GM21786 (cell line): Measurements from ENCODE around the gene PRDM1.

Source experiments
- ATAC-seq: cut with Tn5 transposase; IDR thresholded peaks from one replicate; pipeline ENCODE4 v1.9.1; 2021; ENCODE audit not compliant: unreplicated experiment

The PRDM1 gene

DNA sequence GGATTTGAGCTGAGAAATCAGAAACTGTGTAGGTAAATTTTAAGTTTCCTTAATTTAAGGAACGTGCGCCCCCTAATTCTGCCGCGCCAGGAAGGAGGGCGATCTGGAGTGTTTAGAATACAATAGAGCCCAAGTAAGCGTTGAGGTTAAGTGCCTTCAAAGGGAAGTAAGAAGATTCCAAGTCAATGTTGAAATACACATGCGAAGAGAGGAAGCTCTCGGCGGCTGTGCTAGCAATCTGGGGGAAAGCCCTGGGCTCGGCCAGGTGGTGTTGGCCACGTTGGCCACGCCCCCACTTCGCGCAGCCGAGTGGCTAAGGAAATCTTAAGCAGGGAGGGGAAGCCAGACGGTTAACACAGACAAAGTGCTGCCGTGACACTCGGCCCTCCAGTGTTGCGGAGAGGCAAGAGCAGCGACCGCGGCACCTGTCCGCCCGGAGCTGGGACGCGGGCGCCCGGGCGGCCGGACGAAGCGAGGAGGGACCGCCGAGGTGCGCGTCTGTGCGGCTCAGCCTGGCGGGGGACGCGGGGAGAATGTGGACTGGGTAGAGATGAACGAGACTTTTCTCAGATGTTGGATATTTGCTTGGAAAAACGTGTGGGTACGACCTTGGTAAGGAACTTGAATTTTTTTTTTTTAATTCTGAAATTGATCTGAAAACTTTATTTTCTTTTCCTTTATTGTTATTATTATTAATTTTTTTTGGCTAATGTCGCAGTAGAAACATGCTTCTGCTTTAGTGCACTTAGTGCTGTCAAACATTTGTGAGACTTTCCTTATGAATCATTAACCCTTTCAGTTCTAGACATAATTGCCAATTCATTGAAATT, at the start of gene PRDM1:
PRDM1 (plus strand) TSS at position 353 of the 830 bp plus-strand sequence; CDS start at position 571, 218 bp downstream.
- ATAC-seq: peak; percentile 71

DNA sequence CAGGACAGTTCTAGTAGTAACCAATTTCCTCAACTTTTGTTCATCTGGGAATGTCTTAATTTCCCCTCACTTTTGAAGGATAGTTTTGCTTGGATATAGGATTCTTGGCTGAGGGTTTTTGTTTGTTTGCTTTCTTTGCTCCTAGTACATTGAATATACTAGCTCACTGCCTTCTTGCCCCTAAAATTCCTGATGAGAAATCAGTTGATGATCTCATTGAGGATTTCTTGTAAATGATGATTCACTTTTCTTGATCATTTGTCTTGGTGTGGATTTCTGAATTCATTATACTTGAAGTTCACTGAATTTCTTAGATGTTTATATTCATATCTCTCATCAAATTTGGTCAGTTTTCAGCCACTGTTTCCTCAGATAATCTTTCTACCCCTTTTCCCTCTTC, 49.1 kb upstream of the PRDM1 start:
- ATAC-seq: no peak

DNA sequence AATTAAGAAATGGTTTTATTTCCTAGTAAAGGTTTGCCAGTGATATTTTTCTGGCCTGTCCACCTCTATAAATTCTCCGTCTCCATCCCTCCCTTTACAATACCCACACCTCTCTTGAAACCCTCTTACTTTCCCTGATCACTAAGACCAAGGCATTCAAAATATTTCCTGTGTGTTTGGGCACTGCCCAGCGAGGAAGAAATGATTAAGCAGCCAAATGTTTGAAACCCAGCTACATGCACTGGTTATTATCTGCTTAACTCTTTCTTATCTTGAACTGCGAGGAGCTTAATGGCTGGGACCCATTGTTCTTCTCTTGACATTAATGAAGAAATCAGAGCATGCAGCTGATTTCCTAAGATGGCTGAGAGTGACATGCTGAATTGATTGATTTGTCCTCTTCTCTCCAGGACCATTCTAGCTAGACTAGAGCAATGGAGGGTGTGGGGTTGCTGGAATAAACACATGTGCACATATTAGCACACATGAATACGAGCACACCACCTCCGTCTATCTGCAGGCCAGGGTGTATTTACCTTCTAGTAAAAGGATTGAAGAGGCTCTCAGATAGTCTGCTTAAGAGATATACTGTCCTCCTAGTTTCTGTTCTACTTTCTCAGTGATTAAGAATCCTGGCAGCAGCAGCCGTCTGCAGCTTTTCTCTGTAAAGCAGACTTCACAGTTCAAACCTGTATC, 46.1 kb upstream of the PRDM1 start:
- ATAC-seq: no peak

DNA sequence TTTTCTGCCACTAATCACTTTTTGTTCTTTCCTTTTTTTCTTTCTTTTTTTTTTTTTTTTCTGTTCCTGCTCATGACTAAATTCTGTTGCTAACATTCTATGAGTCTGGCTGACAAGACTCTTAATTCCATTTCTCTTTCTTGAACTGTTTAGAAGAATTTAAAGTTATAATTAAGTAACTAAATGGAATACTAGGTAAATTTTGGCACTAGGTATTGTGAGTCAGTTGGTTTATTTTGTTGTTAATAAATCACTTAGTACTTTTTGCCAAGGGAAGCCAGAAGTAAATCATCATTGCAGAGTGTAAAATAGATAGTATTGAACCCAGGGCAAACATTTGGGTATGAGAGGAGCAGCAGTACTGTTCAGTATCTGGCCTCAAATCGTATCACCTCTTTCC, 42.0 kb upstream of the PRDM1 start:
- no peak for ATAC-seq

DNA sequence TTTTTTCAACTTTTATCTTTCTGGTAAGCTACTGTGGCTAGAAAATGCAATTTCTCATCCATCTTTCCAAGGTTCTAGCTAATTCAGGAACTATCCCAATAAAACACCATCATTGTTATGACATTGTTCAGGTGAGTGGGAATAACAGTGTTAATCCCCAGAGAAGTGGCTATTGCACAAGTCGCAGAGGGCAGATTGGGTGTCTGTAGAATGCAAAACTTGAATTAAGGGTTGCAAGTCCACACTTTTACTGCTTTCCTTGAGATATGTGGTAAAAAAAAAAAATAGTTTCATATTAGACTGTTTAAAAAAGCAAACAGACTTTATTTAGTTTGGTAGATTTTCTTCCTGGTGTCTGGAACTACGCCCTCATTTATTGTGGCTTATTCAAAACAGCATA, 41.1 kb upstream of the PRDM1 start:
- no peak for ATAC-seq

DNA sequence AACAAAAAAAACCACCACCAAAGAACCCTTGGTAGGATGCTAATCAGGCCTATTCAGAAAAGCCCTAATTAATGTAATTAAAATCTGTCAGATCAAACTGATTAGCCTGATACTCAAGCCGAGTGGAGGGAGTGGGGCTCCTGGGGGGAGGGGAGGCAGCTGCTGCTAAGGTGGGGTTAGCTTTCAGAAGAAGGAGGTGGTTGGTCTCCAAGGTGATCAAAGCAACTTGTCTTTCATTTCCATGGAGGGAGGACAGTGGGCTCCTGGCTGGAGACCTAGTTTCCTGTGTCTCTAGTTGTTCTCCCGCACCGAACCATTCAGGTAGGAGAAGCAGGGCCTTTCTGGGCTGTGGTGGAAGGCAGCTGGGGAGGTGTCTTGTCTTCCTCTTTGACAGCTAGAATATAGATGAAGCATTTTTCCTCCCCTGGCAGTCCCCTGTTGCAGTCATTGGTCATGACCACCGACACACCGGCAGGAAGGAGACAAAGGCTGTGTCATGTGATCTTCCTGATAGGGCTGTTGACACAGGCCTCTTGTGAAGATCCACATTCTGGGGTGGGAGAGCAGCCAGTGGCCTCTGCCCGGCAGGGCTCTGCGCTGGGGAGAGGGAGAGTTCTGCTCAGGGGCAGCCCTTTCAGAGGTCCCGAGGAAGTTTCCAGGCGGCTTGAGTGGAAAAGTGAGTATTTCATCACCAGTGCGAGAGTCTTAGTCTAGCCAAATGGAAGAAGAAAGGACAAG, 39.9 kb upstream of the PRDM1 start:
- ATAC-seq: no peak

DNA sequence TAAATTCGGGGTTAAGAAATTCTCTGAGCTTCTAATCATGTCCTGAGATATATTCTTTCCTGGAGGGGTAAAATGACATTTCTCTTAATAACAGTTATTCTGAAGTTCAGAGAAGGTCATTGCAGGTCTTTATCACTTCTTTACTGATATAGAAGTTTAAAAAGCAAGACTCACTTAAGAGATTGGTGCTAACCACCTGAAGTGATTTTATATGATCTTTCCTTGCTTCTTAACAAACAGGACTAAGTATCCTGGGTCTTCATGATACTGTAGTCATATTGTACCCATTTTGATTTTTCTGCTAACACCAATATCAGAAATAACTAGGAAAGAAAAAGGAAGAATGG, 39.3 kb upstream of the PRDM1 start:
- ATAC-seq: no peak

DNA sequence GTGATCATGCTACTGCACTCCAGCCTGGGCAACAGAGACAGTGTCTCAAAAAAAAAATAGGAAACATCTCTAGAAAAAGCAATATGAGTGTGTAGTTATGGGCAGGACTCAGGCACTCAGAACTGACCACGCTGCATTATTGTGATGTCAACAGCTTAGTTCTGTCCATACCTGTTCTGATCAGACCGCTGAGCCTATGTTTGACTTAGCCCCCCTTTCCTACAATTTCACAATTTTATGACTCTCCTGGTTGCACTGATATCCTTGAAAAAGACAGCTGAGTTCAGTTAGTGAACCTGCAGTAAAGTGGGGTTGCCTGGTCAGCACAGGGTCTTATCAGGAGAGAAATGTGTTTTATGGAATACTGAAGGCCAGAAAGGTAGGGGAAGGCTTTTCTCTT, 37.8 kb upstream of the PRDM1 start:
- no peak for ATAC-seq

DNA sequence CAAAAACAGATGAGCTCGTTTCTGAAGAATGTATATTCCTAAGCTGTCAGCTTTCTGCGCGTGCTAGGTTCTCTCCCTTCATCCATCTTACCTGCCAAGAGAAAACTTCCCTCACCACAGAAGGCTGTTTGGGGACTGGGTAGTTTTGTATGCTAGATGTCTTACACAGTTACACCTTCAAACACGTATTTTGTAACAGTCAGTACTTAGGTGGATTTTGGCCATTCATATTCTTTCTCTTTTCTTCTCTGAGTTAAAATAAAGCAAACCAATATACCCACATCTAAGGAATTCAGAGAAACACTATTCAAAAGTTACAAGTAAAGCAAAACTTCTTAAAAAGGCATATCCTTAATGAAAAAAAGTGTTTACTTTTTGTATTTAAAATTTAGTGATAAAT, 35.6 kb upstream of the PRDM1 start:
- ATAC-seq: no peak

DNA sequence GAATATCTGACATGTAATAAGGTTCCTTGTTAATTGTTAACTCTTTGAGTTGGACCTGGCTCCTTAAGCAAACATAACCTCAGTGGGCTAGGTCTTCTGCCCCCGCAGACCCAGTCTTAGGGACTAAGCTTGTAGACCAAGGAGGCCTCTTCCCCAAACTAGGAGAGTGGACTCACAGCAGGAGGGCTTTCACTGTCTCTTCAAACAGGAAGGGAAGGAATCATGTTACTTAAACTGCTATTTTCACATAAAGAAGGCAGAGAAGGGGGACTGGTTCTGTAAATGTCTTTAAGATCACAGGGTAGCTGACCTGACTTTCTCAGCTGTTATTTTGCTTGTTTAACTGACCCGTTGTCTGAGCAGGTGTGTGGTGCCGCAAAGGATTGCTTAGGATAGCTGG, 34.9 kb upstream of the PRDM1 start:
- ATAC-seq: no peak

DNA sequence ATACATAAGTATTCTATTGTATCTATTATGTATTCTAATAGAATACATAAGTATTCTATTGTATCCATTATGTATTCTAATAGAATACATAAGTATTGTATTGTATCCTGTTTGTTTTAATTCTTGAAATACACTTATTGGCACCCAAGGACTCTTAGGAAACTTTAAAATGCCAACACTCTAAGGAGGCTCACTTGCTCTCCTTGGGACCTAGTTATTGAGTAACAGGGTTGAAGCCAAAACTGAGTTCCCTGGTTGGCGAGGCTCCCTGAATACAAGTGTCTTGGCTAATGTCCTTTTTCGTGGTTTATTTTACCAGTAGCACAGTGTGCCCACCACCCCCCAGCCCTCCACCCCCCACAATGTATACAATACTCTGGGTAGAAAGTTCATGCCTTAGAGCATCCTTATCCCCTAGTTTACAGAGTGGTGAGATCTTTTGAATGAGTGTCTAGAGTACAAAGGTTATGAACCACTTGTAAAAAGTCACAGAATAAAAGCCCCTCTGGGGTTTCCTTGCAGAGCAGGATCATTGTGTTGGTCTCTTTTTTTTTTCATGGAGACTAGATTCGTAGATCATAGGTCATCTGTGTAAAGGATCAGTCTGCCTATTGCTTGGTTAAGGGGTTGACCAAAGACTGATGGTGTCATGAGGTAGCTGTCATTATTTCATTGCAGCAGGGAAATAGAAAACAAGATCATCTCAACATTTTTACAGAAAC, 32.5 kb upstream of the PRDM1 start:
- no peak for ATAC-seq

DNA sequence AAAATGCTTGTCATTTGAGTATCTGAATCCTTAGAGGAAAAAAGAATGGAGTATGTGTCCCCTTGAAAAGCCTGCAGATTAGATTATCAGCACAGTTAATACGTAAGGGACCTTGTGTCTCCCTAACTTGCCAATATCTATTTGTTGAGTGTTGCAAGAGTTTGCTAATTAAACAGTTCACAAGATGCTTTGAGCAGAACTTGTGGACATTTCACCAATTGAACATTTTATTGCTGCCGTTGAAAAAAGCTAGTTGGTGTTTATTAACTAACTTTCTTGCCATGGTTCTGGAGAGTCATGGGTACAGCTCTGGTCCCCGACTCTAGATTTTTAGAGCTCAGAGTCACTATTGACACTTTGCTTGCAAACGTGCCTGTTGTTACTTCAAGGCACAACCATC, 30.6 kb upstream of the PRDM1 start:
- ATAC-seq: no peak

DNA sequence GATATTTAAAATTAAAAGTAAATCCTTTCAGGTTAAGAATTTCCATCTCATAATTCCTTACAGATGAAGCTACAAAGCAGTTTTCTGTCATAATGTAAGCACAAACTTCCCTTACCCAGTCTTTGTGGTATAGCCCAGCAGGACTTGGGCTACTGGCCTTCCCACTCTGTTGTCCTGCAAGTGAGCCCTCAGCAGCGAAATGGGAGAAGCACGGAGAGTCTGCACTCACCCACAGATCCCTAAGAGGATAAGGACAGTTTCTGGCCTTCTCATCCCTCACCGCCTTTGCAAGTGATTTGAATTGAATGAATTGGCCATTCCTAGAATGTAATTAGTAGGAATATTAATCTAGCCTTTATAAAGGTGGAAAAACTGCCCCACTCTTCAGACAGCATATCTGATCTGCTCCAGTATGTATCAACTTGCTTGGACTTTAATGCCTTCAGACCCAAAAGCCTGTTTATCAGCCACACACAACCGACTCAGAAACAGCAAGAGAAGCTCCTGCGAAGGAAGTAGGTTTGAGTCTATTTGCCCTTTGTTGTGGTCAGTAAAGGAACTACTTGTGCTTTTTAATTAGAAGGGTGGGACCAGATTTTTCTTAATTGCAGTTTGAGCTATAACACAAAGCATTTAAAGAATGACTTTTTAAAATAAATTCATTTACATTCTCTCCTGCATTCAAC, 29.9 kb upstream of the PRDM1 start:
- ATAC-seq: no peak

DNA sequence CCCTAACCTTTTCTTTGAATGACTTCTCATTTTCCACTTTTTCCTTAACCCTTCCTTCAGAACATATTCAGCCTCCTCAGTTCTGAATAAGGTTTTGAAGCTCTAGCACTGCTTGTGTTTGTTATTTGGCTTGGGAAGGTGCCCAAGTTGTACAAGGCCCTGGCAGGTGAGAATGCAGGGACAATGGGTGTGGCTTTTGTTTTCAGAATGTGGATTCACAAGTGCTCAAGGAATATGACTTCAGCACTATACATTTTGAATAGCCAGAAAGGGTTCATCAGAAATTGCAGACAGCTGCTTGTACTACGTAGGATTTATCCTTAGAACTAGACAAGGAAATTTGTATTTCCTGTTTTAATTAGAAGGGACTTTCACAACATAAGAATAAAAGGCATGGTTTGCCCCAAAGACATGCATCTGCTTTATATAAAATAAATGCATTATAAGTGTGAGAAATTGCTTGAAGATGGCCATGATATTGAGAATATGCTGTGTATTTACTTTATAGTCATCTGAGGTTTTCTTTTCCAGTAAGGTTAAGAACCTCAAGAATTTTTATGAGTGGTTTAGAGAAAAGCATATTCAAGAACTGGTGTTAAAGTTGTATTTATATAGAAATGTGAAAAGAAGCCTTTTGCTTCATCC, 29.3 kb upstream of the PRDM1 start:
- ATAC-seq: no peak

DNA sequence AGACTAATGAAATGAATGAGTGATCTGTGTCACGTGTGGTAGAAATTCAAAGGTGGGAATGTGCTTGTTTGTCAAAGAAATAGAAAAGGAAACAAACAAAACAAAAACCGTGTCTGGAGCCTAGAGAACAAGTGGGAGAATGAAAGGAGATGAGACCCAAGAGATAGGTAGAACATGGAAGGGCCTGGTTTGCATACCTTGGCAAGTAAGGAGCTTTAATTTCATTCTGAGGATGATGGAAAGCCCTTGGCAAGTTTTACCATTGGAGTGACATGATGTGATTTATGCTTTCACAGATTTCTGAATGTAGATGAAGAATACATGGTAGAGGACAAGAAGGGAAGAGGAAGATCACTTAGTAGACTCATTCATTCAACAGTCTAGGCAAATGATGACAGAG, 26.8 kb upstream of the PRDM1 start:
- ATAC-seq: no peak

DNA sequence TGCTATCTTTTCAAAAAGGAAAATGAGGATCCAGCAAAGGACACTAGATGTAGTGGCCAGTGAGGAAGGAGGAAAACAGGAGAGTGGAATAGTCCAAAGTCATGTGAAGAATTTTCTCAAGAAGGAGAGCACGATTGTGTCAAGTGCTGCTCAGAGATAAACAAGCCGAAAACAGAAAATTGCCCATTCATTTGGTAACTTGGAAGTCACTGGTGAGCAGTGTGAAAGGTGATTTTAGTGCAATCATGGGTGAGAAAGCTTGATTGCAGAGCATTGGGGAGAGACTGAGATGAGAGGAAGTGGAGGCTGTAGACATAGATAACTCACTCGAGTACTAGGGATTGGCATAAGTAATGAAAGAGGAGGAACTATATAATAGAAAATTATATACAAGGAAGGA, 26.0 kb upstream of the PRDM1 start:
- ATAC-seq: no peak

DNA sequence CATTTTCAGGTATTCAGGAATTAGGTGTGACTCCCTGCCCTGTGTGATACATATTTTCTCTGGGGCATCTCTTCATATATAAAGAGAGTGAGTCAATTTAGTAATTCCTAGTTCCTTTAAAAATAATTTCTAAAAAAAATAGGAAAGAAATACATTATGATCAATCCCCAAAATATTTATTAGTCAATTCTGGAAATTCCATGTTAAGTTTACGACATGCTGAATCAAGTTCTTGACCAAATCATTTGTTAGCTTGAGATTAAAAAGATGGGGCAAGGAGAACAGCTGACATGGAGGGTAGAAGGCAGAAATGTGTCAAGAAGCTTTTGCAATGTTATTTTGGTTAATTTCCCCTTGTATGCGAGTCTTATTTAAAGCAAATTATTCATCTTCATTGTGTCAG, 22.7 kb upstream of the PRDM1 start:
- no peak for ATAC-seq

DNA sequence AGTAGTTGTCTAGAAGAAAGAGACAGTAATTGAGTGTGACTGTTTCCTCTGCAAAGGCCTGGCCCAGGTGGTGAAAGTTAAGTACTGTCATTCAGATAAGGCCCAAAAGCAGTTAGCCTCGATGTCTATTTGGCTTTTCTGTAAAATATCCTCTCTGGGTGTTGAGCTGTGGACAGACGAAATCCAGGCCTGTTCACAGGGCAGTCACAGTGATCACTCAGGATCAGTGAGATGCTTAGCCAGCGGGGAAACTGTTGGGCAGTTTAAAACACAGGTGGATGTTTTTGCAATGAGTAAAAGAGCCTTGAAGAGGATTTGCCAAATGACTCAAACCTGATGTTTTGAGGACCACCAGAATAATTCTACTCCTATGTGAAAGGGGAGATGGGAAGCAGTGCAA, 22.0 kb upstream of the PRDM1 start:
- ATAC-seq: no peak

DNA sequence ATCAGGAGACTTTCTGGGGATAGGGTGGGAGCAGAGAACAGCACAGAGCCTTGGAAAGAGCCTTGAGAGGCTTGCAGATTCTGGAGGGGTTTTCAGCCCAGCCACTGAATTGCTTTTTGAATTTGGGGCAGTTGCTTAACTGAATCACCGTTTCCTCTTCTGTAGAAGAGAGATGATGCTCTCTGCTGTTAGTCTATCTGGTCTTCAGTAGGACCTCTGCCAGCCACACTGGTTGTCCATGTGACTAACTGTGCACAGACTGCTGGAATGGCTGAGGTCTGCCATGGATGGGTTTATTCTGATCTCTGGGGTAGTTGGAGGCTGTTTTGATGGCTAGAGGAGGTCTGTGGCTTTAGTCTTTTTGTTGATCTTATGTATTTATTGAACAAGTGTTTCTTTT, 21.4 kb upstream of the PRDM1 start:
- ATAC-seq: no peak

DNA sequence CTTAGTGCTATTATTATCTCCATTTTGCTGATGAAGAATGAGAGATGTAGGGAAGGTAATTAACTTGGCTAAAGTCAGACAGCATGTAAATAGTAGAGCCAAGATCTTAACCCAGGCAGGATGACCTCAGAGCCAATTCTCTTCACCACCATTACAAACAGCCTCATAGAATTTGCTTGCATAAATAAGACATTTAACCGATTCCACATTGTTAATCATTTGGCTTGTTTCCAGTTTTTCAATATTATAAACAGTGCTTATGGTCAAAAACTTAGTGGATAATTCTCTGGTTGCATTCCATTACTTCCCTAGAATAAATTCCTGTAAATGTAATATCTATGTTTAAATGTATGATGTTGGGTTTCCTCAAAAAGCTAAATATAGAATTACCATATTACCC, 19.1 kb upstream of the PRDM1 start:
- ATAC-seq: no peak
